Osteoblast (primary cell): ENCODE data around the gene SLK. TPM values are rescaled to one million over a fixed set of nuclear protein-coding genes. Genes with fewer than 3 reads are reported as not detected.

Experiments used
- DNase-seq: peaks from one replicate; pipeline ENCODE4 v3.0.0; 2011; ENCODE audit warnings: low spot score, mixed read lengths; ENCODE audit not compliant: insufficient read length; ENCODE audit errors: missing footprints
- H2AFZ ChIP-seq: 2 replicates; pipeline ENCODE4 v1.6.0; 2011; ENCODE audit warnings: mild to moderate bottlenecking, low read length
- H3K27ac ChIP-seq: 2 replicates; pipeline ENCODE4 v1.5.1; 2011; ENCODE audit warnings: mild to moderate bottlenecking, low read depth, low read length, moderate library complexity
- H3K27me3 ChIP-seq: 2 replicates; pipeline ENCODE4 v1.6.0; 2012; ENCODE audit warnings: mild to moderate bottlenecking, control low read depth, inconsistent platforms, low read length, moderate library complexity; ENCODE audit not compliant: insufficient read depth
- H3K36me3 ChIP-seq: 2 replicates; pipeline ENCODE4 v1.5.1; 2011; ENCODE audit warnings: mild to moderate bottlenecking, low read length, control low read depth, moderate library complexity; ENCODE audit not compliant: insufficient read depth
- H3K4me1 ChIP-seq: 2 replicates; pipeline ENCODE4 v1.5.1; 2011; ENCODE audit warnings: mild to moderate bottlenecking, low read length, control low read depth, moderate library complexity; ENCODE audit not compliant: insufficient read depth
- H3K4me2 ChIP-seq: 2 replicates; pipeline ENCODE4 v1.6.0; 2011; ENCODE audit warnings: mild to moderate bottlenecking, low read length; ENCODE audit not compliant: insufficient read depth
- H3K4me3 ChIP-seq: fragments of 200-600 bp; sonication (generic); 3 replicates; pipeline ENCODE4 v1.5.1; 2012; ENCODE audit warnings: mild to moderate bottlenecking, low read length, inconsistent platforms; ENCODE audit not compliant: insufficient read depth
- H3K79me2 ChIP-seq: 2 replicates; pipeline ENCODE4 v1.6.0; 2012; ENCODE audit warnings: mild to moderate bottlenecking, low read length, control low read depth, inconsistent platforms; ENCODE audit not compliant: insufficient read depth
- H3K9me3 ChIP-seq: 2 replicates; pipeline ENCODE4 v1.5.1; 2011; ENCODE audit warnings: low read depth, low read length, control low read depth
- H4K20me1 ChIP-seq: 2 replicates; pipeline ENCODE4 v1.6.0; 2012; ENCODE audit warnings: mild to moderate bottlenecking, low read length, control low read depth; ENCODE audit not compliant: insufficient read depth
- total RNA-seq: library from RNA; depleted of rRNA; stranded (reverse); fragments of >200 nt; gene quantifications from 2 replicates; pipeline ENCODE4 v1.2.3, GENCODE V29; 2012
- TF ChIP-seq, protein P1 (sequence below): IDR thresholded peaks from 2 replicates; pipeline ENCODE4 v1.5.1; 2011; ENCODE audit warnings: mild to moderate bottlenecking, low read depth, low read length, moderate library complexity; ENCODE audit errors: extremely low read depth

The SLK gene
- total RNA-seq, 1 donor = 48.1 TPM

DNA sequence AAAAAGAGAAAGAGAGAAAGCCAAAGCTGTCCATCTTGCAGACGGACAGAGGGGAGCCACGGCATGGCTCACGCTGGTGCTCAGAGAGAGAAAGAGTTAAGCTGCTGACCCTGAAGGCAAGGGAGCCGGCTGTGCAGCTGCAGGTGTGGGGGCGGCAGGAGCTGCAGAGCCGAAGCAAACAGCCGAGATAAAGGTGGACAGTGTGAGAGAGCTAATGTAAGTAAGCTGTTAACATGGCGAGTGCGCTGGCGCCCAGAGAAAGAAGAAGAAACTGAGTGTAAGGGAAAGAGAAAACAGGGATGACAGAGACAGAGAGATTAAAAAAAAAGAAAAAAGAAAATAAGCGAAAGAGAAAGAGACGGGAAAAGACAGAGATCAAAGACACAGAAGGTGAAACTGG lies 100.6 kb downstream of the SLK start:
- TF ChIP-seq, protein P1, sequence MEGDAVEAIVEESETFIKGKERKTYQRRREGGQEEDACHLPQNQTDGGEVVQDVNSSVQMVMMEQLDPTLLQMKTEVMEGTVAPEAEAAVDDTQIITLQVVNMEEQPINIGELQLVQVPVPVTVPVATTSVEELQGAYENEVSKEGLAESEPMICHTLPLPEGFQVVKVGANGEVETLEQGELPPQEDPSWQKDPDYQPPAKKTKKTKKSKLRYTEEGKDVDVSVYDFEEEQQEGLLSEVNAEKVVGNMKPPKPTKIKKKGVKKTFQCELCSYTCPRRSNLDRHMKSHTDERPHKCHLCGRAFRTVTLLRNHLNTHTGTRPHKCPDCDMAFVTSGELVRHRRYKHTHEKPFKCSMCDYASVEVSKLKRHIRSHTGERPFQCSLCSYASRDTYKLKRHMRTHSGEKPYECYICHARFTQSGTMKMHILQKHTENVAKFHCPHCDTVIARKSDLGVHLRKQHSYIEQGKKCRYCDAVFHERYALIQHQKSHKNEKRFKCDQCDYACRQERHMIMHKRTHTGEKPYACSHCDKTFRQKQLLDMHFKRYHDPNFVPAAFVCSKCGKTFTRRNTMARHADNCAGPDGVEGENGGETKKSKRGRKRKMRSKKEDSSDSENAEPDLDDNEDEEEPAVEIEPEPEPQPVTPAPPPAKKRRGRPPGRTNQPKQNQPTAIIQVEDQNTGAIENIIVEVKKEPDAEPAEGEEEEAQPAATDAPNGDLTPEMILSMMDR = no peak
- H3K9me3 ChIP-seq = no peaks in the 10 kb centered on the region
- no peaks in the 10 kb centered on the region for H3K79me2 ChIP-seq
- DNase-seq = no peak
- no peaks in the 10 kb centered on the region for H3K36me3 ChIP-seq
- no peak overlapping the region for H2AFZ ChIP-seq
- H3K4me2 ChIP-seq = no peak overlapping the region
- no peaks in the 10 kb centered on the region for H3K4me1 ChIP-seq
- H3K4me3 ChIP-seq = no peak overlapping the region
- H4K20me1 ChIP-seq = no peaks in the 10 kb centered on the region
- H3K27ac ChIP-seq = no peak overlapping the region
- peaks cover 27% of the 10 kb centered on the region for H3K27me3 ChIP-seq

DNA sequence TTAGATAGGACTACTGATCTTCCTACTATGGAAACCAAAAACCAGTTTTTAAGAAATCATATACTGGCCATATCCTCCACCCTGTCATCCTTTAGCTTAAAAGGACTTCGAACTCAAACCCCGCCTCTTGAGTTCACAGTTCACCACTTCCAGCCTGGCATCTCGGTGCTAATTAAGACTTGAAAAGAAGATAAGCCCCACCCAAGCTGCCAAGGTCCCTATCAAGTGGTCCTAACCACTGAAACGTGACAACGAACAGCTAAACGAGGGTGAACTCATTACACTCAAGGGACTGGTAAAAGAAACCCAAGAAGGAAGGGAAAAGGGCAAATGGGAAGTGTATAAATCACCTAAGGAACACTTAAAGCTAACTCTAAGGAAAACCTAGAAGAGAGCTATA lies 102.7 kb downstream of the SLK start:
- Histone ChIP-seq H3K36me3 (no peaks in the 10 kb centered on the region), H2AFZ (no peak overlapping the region), H3K4me1 (no peaks in the 10 kb centered on the region), H3K4me2 (no peak overlapping the region), H4K20me1 (no peaks in the 10 kb centered on the region), H3K27ac (no peak overlapping the region), H3K27me3 (peaks cover 30% of the 10 kb centered on the region), H3K79me2 (no peaks in the 10 kb centered on the region), H3K9me3 (no peaks in the 10 kb centered on the region), H3K4me3 (no peak overlapping the region)
- TF ChIP-seq, protein P1 = no peak
- no peak for DNase-seq

DNA sequence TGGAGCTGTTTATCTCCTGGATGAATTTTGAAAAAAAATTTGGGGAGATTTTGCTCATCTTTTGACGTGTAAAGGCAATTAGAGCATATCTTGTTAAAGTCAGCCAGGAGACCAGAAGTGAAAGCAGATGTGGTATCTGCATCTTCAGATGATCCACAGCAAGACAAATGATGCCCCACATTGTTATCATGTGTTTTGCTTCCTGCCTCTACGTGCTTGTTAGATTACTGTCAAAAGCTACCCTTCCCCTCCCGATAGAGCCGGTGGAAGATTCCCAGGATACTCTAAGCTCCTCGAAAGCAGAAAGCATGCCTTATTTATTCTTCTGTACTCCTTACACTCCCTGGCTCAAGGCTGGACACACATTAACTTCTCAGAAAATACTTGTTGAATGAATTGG lies 105.8 kb downstream of the SLK start:
- no peaks in the 10 kb centered on the region for H3K36me3 ChIP-seq
- H3K4me1 ChIP-seq = no peaks in the 10 kb centered on the region
- no peak for DNase-seq
- H2AFZ ChIP-seq = no peak overlapping the region
- no peak overlapping the region for H3K27ac ChIP-seq
- H4K20me1 ChIP-seq = no peaks in the 10 kb centered on the region
- no peak overlapping the region for H3K4me2 ChIP-seq
- H3K9me3 ChIP-seq = no peaks in the 10 kb centered on the region
- TF ChIP-seq, protein P1 = no peak
- no peaks in the 10 kb centered on the region for H3K79me2 ChIP-seq
- peaks cover 45% of the 10 kb centered on the region for H3K27me3 ChIP-seq
- no peak overlapping the region for H3K4me3 ChIP-seq

DNA sequence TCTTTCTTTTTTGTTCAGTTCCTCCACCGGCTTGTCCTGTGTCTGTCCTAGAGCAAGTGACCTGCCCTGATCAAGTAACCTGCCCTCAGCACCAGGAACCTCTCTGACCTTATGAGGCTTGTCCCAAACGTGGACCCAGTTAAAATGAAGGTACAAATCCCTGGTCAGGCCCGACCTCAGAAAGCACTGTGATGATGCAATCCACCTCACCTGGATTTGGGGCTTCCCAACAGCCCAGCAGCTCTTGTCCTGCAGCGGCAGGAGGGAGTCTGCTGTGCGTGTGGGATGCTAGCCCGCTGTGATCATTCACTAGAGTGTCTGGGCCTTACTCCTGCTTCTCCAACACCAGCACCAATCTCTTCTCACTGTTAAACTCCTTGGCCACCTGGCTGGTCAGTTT lies 107.6 kb downstream of the SLK start:
- Histone ChIP-seq H3K4me3 (no peak overlapping the region), H3K79me2 (no peaks in the 10 kb centered on the region), H3K27me3 (peaks cover 43% of the 10 kb centered on the region), H3K9me3 (no peaks in the 10 kb centered on the region), H3K27ac (no peak overlapping the region), H3K4me1 (no peaks in the 10 kb centered on the region), H3K4me2 (no peak overlapping the region), H3K36me3 (no peaks in the 10 kb centered on the region), H2AFZ (no peak overlapping the region), H4K20me1 (no peaks in the 10 kb centered on the region)
- TF ChIP-seq, protein P1 = no peak
- no peak for DNase-seq
